Breast epithelium (tissue), 4 donors: ENCODE measurements around the gene TECPR1. TPM values are rescaled to one million over a fixed set of nuclear protein-coding genes. Genes with fewer than 3 reads are reported as not detected.

Experiments used
- DNase-seq, 2 donors: peaks; one replicate each; pipeline ENCODE4 v3.0.0-alpha.2; 2019; ENCODE audit warnings: low spot score in 2 of 2
- H3K27ac ChIP-seq, 2 donors: fragments of 200-600 bp; sonication (generic) in 1 of 2; one replicate each; pipeline ENCODE4 v1.5.1; 2016 to 2019; ENCODE audit warnings: mild to moderate bottlenecking in 1 of 2
- H3K27me3 ChIP-seq, 2 donors: fragments of 200-600 bp; sonication (generic) in 1 of 2; one replicate each; pipeline versions ENCODE4 v1.5.1 to v1.6.0; 2017 to 2019; ENCODE audit warnings: control low read depth in 1 of 2, mild to moderate bottlenecking in 1 of 2
- H3K36me3 ChIP-seq: fragments of 200-600 bp; one replicate; pipeline ENCODE4 v1.5.1; 2019
- H3K4me1 ChIP-seq, 2 donors: fragments of 200-600 bp; sonication (generic); one replicate each; pipeline ENCODE4 v1.5.1; 2016 to 2019; ENCODE audit warnings: control low read depth in 1 of 2
- H3K4me3 ChIP-seq, 3 donors: fragments of 200-600 bp; sonication (generic); 1 replicate in 2 of 3; 2 replicates in 1 of 3; pipeline ENCODE4 v1.5.1; 2016 to 2019; ENCODE audit warnings: mild to moderate bottlenecking in 3 of 3, moderate library complexity in 2 of 3
- H3K9me3 ChIP-seq, 2 donors: fragments of 200-600 bp; sonication (generic) in 1 of 2; one replicate each; pipeline ENCODE4 v1.5.1; 2016 to 2019; ENCODE audit warnings: control low read depth in 1 of 2
- CTCF ChIP-seq, 3 donors: fragments of 450-650 bp; IDR thresholded peaks; one replicate each; pipeline ENCODE4 v1.5.1; 2016 to 2017; ENCODE audit warnings: antibody characterized with exemption in 3 of 3, mild to moderate bottlenecking in 3 of 3, moderate library complexity in 3 of 3
- POLR2A ChIP-seq: fragments of 450-650 bp; IDR thresholded peaks from one replicate; pipeline ENCODE4 v1.6.1; 2016; ENCODE audit warnings: antibody characterized with exemption, mild to moderate bottlenecking, moderate library complexity
- POLR2AphosphoS5 ChIP-seq, 3 donors: sonication (generic); formaldehyde crosslinking; IDR thresholded peaks; one replicate each; pipeline ENCODE4 v1.6.1; 2017; ENCODE audit warnings: antibody characterized with exemption in 3 of 3
- intact Hi-C: fragments of 100-400 bp; cut with DNase I; formaldehyde crosslinking; loops from one replicate; pipeline ENCODE4 v1.15.1; 2023; ENCODE audit warnings: low total_unique reads
- total RNA-seq, 3 donors: library from RNA; depleted of rRNA; stranded (reverse); fragments of >200 nt; gene quantifications; one replicate each; pipeline ENCODE4 v1.1.0, GENCODE V29; 2016

Gene TECPR1
- total RNA-seq, 3 donors from 2014 or later: 14.7 to 29.7 (median 28.8) TPM

GRCh38 chr7:98240961-98241673, 10.9 kb downstream of the TECPR1 start:
- no peak overlapping the region for H3K27ac ChIP-seq
- no peak for DNase-seq

GRCh38 chr7:98238976-98239375, 13.1 kb downstream of the TECPR1 start:
- no peak overlapping the region for H3K27ac ChIP-seq
- intact Hi-C loops: no loop called here
- H3K9me3 ChIP-seq: no peaks in the 10 kb centered on the region
- H3K27me3 ChIP-seq: no peaks in the 10 kb centered on the region
- no peak for DNase-seq
- H3K4me1 ChIP-seq: no peaks in the 10 kb centered on the region
- H3K4me3 ChIP-seq: no peak overlapping the region
- TF ChIP-seq CTCF (IDR thresholded peaks at IDR 0.05) (no peak), POLR2A (no peak), POLR2AphosphoS5 (IDR thresholded peaks at IDR 0.05) (no peak)
- H3K36me3 ChIP-seq: no peaks in the 10 kb centered on the region

More at GRCh38 chr7:98240961-98241673, 10.9 kb downstream of the TECPR1 start:
- no peaks in the 10 kb centered on the region for H3K27me3 ChIP-seq
- no peaks in the 10 kb centered on the region for H3K4me1 ChIP-seq
- H3K4me3 ChIP-seq: no peak overlapping the region
- peak; percentile 45 for TF ChIP-seq CTCF (IDR thresholded peaks at IDR 0.05)
- TF ChIP-seq POLR2AphosphoS5 (IDR thresholded peaks at IDR 0.05): no peak
- no peak for TF ChIP-seq POLR2A
- intact Hi-C loops: no loop called here
- H3K36me3 ChIP-seq: no peaks in the 10 kb centered on the region
- H3K9me3 ChIP-seq: no peaks in the 10 kb centered on the region

- Histone ChIP-seq H3K9me3 (no peaks in the 10 kb centered on the region), H3K36me3 (no peaks in the 10 kb centered on the region), H3K4me3 (no peak overlapping the region), H3K27me3 (no peaks in the 10 kb centered on the region), H3K4me1 (no peaks in the 10 kb centered on the region), H3K27ac (no peak overlapping the region)
- DNase-seq: no peak
- intact Hi-C loops: no loop called here
- TF ChIP-seq CTCF (IDR thresholded peaks at IDR 0.05): no peak
- no peak for TF ChIP-seq POLR2AphosphoS5 (IDR thresholded peaks at IDR 0.05)
Observed at GRCh38 chr7:98238076-98238475, 14.0 kb downstream of the TECPR1 start.

- no peak overlapping the region for H3K27ac ChIP-seq
- no peaks in the 10 kb centered on the region for H3K36me3 ChIP-seq
- H3K4me1 ChIP-seq: no peaks in the 10 kb centered on the region
- no peak overlapping the region for H3K4me3 ChIP-seq
- no peaks in the 10 kb centered on the region for H3K27me3 ChIP-seq
- H3K9me3 ChIP-seq: no peaks in the 10 kb centered on the region
- no peak for TF ChIP-seq POLR2A
- no peak for TF ChIP-seq POLR2AphosphoS5 (IDR thresholded peaks at IDR 0.05)
- TF ChIP-seq CTCF (IDR thresholded peaks at IDR 0.05): no peak
- no peak for DNase-seq
- intact Hi-C loops: no loop called here
Observed at GRCh38 chr7:98236355-98237185, 15.5 kb downstream of the TECPR1 start.

GRCh38 chr7:98235901-98236300, 16.1 kb downstream of the TECPR1 start:
- Histone ChIP-seq H3K36me3 (no peaks in the 10 kb centered on the region), H3K4me3 (no peak overlapping the region), H3K27ac (no peak overlapping the region)

More at GRCh38 chr7:98235901-98236300, 16.1 kb downstream of the TECPR1 start:
- DNase-seq: no peak
- Histone ChIP-seq H3K9me3 (no peaks in the 10 kb centered on the region), H3K27me3 (no peaks in the 10 kb centered on the region), H3K4me1 (no peaks in the 10 kb centered on the region)
- intact Hi-C loops: no loop called here
- TF ChIP-seq POLR2A (no peak), CTCF (IDR thresholded peaks at IDR 0.05) (no peak), POLR2AphosphoS5 (IDR thresholded peaks at IDR 0.05) (no peak)
